ENCODE results near the gene HINFP.
"Not testable (repeated sequence)": the region's sequence is repeated elsewhere in the genome, so short reads cannot be mapped to it uniquely, and the experiment has no call there.

Gene HINFP

GRCh38 chr11:119120639-119121007 lies 757 bp upstream of the HINFP start:
- DNase-seq, result no peak

GRCh38 chr11:119121811-119122124 lies 388 bp downstream of the HINFP start:
- no peak for DNase-seq

- no peak for DNase-seq
Measured at GRCh38 chr11:119125821-119126220, 4.4 kb downstream of the HINFP start.

GRCh38 chr11:119126675-119127268 lies 5.4 kb downstream of the HINFP start:
- no peak for DNase-seq

- no peak for DNase-seq
Measured at GRCh38 chr11:119130662-119131061, 9.3 kb downstream of the HINFP start.

- no peak for DNase-seq
Measured at GRCh38 chr11:119134389-119134978, 13.1 kb downstream of the HINFP start.

- DNase-seq, result not testable (repeated sequence)
Measured at GRCh38 chr11:119139276-119139675, 17.9 kb downstream of the HINFP start.

- DNase-seq, result no peak
Measured at GRCh38 chr11:119144825-119145486, 23.6 kb downstream of the HINFP start.

GRCh38 chr11:119145551-119145950 lies 24.2 kb downstream of the HINFP start:
- DNase-seq, result no peak

- DNase-seq, result no peak
Measured at GRCh38 chr11:119147604-119148333, 26.4 kb downstream of the HINFP start.

- DNase-seq, result no peak
Measured at GRCh38 chr11:119148720-119149017, 27.3 kb downstream of the HINFP start.

- DNase-seq, result no peak
Measured at GRCh38 chr11:119149018-119149785, 27.8 kb downstream of the HINFP start, which contains the start of gene ABCG4. ABCG4 (plus strand) TSS chr11:119149052; CDS start chr11:119149966, 914 bp downstream.

- DNase-seq, result no peak
Measured at GRCh38 chr11:119149786-119150275, 28.5 kb downstream of the HINFP start.

GRCh38 chr11:119152043-119152442 lies 30.7 kb downstream of the HINFP start:
- DNase-seq, result no peak

GRCh38 chr11:119152604-119153003 lies 31.2 kb downstream of the HINFP start:
- DNase-seq, result no peak

GRCh38 chr11:119153049-119153818 lies 31.9 kb downstream of the HINFP start:
- no peak for DNase-seq

GRCh38 chr11:119154178-119154577 lies 32.8 kb downstream of the HINFP start:
- no peak for DNase-seq

GRCh38 chr11:119155733-119156492 lies 34.5 kb downstream of the HINFP start:
- no peak for DNase-seq

GRCh38 chr11:119156496-119156895 lies 35.1 kb downstream of the HINFP start:
- DNase-seq, result no peak

GRCh38 chr11:119157063-119157462 lies 35.7 kb downstream of the HINFP start:
- no peak for DNase-seq

- DNase-seq, result no peak
Measured at GRCh38 chr11:119158467-119158866, 37.1 kb downstream of the HINFP start.

- no peak for DNase-seq
Measured at GRCh38 chr11:119160151-119160550, 38.8 kb downstream of the HINFP start.

All from NCI-H1694 (cell line).